HG03521 (cell line): ENCODE data around the gene HTRA3.

ENCODE experiments used
- ATAC-seq: cut with Tn5 transposase; IDR thresholded peaks from one replicate; pipeline ENCODE4 v1.9.1; 2021; ENCODE audit warnings: mild to moderate bottlenecking, moderate library complexity; ENCODE audit not compliant: unreplicated experiment

Gene HTRA3

GRCh38 chr4:8269535-8270417, at the start of gene HTRA3:
Gene HTRA3 (plus strand): TSS chr4:8269754. CDS start chr4:8269969, 215 bp downstream.
- no peak for ATAC-seq

- ATAC-seq = no peak
Measured at GRCh38 chr4:8220661-8221450, 48.7 kb upstream of the HTRA3 start.

GRCh38 chr4:8221476-8221875, 48.1 kb upstream of the HTRA3 start:
- ATAC-seq = no peak

GRCh38 chr4:8221985-8222384, 47.6 kb upstream of the HTRA3 start:
- ATAC-seq = no peak

- ATAC-seq = no peak
Measured at GRCh38 chr4:8222609-8223388, 46.8 kb upstream of the HTRA3 start.

GRCh38 chr4:8224267-8224974, 45.1 kb upstream of the HTRA3 start:
- ATAC-seq = no peak

- ATAC-seq = no peak
Measured at GRCh38 chr4:8224975-8225625, 44.5 kb upstream of the HTRA3 start.

- no peak for ATAC-seq
Measured at GRCh38 chr4:8225706-8226443, 43.7 kb upstream of the HTRA3 start.

- ATAC-seq = no peak
Measured at GRCh38 chr4:8227201-8227770, 42.3 kb upstream of the HTRA3 start.

GRCh38 chr4:8227771-8228318, 41.7 kb upstream of the HTRA3 start:
- ATAC-seq = no peak

GRCh38 chr4:8228319-8229250, 41.0 kb upstream of the HTRA3 start:
- ATAC-seq = peak; percentile 47

- no peak for ATAC-seq
Measured at GRCh38 chr4:8229331-8229975, 40.1 kb upstream of the HTRA3 start.

GRCh38 chr4:8230033-8230432, 39.5 kb upstream of the HTRA3 start:
- ATAC-seq = no peak

GRCh38 chr4:8230891-8231290, 38.7 kb upstream of the HTRA3 start:
- ATAC-seq = no peak

GRCh38 chr4:8231551-8232049, 38.0 kb upstream of the HTRA3 start:
- no peak for ATAC-seq

- no peak for ATAC-seq
Measured at GRCh38 chr4:8232748-8233147, 36.8 kb upstream of the HTRA3 start.
